GM18511 (cell line): ENCODE data around the gene WWP2.
"Not testable (repeated sequence)": the region's sequence is repeated elsewhere in the genome, so short reads cannot be mapped to it uniquely, and the experiment has no call there.

Source experiments
- ATAC-seq: cut with Tn5 transposase; IDR thresholded peaks from one replicate; pipeline ENCODE4 v1.9.1; 2021; ENCODE audit warnings: mild to moderate bottlenecking, moderate library complexity; ENCODE audit not compliant: unreplicated experiment

WWP2 gene

DNA sequence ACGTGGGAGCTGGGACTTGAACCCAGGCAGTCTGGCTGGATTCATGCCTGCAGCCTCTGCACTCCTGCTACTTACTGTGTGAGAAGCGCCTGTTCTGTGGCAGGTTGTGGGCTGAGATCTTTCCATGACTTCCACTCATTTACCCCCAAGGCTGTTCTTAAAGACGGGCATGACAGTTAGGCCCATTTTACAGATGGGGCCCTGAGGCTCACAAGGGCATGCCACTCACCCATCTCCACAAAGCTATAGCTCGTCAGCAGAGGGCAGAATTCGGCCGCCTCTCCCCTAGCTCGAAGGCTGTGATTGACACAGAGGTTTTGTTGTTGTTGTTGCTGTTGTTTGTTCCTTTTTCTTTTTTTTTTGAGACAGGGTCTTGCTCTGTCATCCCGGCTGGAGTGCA lies 210.8 kb downstream of the WWP2 start:
- ATAC-seq, result not testable (repeated sequence)

DNA sequence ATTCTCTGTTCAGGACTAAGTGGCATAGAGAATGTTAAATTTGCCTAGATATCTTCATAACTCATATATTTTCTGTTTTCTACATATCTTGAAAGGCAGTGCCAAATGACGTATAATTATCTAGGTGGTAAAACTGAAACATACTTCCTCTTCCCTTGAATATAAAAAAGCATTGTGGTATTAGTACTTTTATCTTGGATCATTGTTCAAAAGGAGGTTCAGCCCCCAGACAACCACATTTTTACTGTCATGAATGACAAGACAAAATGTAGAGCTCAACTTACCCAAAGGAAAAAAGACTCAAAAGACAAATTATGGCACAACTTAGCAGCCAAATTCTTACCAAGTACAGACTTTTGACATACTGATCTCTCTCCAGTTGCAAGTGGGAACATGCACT lies 223.1 kb downstream of the WWP2 start:
- ATAC-seq, result not testable (repeated sequence)
